Left colon (tissue), 2 donors: ENCODE results near the gene PGM3. TPM values are rescaled to one million over a fixed set of nuclear protein-coding genes. Genes with fewer than 3 reads are reported as not detected.

Experiments
- ATAC-seq: fragments of 200-7000 bp; cut with Tn5 transposase; one replicate; pipeline ENCODE4 v1.9.1; 2020; ENCODE audit warnings: mild to moderate bottlenecking, moderate library complexity
- DNase-seq, 2 donors: peaks; one replicate each; pipeline ENCODE4 v3.0.0-alpha.2; 2020
- intact Hi-C, 2 donors: fragments of 100-400 bp; cut with DNase I in 1 of 2; cut with micrococcal nuclease in 1 of 2; formaldehyde crosslinking; loops; one replicate each; pipeline versions ENCODE4 v1.11.2 to v1.14.0; 2022; cut with DNase I, micrococcal nuclease
- total RNA-seq, 2 donors: library from RNA; stranded (reverse); fragmentation: NEBNext Ultra II Directional; extraction: Animal tissue kit (Norgen Biotek cat#: 25700); gene quantifications; one replicate each; pipeline ENCODE4 v1.2.1, GENCODE V29; 2021
- donor health status: DM: no; HTN: no; CAD: no.
- donor health status: DM: yes; HTN: yes; CAD: no.

Gene PGM3
- total RNA-seq, 2 donors from 2014 or later = 36.8 to 46.7 TPM

DNA sequence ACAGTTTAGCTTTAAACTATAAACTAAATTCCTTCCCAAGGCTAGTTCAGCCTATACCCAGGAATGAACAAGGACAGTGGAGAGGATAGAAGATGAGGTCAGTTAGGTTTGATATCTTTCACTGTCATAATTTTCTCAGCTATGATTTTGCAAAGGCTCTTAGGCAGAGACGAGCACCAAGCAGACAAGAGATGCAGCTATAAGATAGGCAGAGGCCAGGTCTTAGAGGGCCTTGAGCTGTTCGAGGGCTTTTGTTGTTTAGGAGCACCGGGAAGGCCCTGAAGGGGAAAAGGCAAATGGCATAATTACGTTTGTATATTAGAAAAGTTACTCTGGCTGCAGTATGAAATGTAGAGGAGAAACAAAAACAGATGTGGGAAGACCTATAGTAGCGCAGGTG is 65.8 kb downstream of the PGM3 start:
- intact Hi-C loops = no loop called here

DNA sequence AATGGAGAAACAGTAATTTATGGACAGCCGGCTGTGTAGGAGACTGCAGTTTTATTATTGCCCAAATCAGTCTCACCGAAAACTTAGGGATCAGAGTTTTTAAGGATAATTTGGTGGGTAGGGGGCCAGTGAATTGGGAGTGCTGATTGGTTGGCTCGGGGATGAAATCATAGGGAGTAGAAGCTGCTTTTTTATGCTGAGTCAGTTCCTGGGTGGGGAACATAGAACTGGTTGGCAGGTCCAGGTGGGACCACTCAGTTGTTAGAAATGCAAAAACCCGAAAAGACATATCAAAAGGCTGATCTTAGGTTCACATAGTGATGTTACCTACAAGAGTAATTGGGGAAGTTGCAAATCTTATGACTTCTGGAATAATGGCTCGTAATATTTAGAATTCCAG is 66.3 kb downstream of the PGM3 start:
- no peak for ATAC-seq
- intact Hi-C loops = no loop called here

More for the DNA sequence above, 65.8 kb downstream of the PGM3 start:
- ATAC-seq (no peak), DNase-seq (no peak)

DNA sequence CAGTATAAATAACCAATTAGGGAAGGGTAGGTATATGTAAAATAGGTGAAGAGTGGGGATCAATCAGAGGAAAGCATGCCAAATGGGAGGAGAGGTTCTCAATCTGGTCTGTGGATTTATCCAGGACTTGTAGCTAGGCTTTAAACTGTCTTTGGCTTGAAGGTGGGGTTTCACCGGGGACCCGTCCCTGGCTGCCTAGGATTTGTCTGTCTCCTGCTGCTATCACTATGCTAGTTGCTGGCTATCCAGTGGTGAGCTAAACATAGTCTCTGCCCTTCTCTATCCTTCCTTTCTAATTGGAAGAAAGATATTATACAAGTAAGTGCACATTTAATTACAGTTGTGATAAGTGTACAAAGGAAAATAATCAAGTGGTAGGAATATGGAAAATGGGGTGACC is 66.8 kb downstream of the PGM3 start:
- ATAC-seq (no peak), DNase-seq (no peak)
- intact Hi-C loops = no loop called here

More for the DNA sequence above, 66.3 kb downstream of the PGM3 start:
- no peak for DNase-seq

DNA sequence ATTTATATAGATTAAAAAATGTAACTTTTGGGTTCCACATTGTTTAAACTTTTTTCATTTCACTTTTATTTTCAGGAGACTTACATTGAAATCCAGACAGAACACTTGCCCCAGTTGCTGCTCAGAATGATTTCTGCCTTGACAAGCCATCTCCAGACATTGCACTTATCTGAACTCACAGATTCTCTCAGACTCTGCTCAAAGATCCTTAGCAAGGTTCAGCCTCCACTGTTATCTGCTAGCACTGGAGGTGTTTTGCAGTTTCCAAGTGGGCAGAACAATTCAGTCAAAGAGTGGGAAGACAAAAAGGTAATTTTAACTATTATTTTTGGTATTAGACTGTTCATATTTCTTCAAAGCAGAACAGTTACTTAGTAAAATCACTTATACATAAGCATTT is 67.6 kb downstream of the PGM3 start:
- intact Hi-C loops = no loop called here
- DNase-seq (no peak), ATAC-seq (no peak)

DNA sequence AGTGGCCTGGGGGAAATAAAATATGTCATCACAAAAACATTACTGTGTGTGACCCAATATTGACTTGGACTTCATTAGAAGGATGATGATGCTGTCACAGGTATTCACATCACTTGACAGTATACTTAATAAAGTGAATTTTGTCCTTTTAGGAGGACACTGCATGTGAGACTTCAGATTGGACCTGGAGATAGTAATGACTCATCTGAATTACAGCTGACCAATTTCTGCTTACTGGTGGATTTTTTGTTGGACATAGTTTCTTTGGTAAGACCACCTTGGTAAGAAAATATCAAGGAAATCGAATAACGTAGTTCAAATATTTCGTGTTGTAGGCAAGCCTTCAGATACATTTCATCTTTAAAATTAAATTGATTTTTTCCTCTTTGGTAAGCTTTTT is 68.5 kb downstream of the PGM3 start:
- intact Hi-C loops = no loop called here

DNA sequence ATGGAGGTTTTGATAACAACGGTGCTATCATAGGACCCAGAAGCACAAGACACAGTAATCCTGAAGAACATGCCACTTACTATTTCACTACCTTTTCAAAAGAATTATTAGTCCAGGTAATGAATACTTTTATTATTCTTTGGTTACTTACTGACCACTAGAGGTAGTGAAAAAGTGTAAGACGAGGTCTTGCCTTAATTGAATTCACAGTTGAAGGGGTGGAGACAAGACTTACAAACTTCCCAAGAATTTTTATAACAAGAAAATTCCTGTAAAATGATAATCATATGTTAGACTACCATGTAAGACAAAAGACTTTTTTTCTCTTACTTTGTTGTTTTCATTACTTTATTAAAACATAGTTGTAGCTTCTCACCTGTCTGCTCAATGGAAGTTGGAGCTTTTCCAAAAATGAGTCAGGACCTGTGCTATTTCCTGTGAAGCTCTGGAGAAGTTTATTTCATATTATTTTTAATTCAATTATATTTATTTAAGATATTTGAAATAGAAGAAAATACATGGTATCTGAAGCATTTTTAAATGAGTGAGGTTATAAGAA is 73.2 kb downstream of the PGM3 start:
- DNase-seq (no peak), ATAC-seq (no peak)
- intact Hi-C loops = no loop called here

More for the DNA sequence above, 68.5 kb downstream of the PGM3 start:
- ATAC-seq (no peak), DNase-seq (no peak)

DNA sequence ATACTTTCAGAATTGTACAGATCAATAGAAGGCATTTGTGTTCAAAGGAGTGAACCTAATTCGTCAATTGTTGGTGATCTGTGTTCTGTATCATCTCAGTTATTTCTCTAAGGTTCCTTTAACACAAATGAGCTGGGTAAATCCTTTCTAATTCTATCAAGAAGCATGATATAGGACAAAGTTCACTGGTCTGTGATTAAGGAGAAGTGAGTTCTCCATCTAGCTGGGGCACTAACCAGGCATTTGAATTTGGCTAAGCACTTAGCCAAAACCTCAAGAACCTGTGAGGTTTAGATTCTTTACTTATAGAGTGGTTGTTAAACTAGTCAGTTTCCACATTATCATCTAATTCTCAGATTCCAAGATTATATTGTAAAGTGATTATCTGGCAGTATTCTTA is 75.3 kb downstream of the PGM3 start:
- no peak for DNase-seq
- ATAC-seq = no peak
- intact Hi-C loops = no loop called here

Other genes starting within 250 kb of the PGM3 start
- 1 to 10 TPM; 3.3 to 5.0 TPM for gene UBE3D, start 127.4 kb downstream of the PGM3 start, total RNA-seq
- 10 to 100 TPM; 30.8 to 34.5 TPM for gene DOP1A, start 125.6 kb downstream of the PGM3 start, total RNA-seq
- gene RWDD2A, start 92 bp upstream of the PGM3 start, total RNA-seq = 1 to 10 TPM; 2.8 to 3.3 TPM
- 1 to 10 TPM; 4.8 to 6.8 TPM for gene ME1, start 237.8 kb upstream of the PGM3 start, total RNA-seq